ENCODE results near the gene TFEB.

Gene TFEB

DNA sequence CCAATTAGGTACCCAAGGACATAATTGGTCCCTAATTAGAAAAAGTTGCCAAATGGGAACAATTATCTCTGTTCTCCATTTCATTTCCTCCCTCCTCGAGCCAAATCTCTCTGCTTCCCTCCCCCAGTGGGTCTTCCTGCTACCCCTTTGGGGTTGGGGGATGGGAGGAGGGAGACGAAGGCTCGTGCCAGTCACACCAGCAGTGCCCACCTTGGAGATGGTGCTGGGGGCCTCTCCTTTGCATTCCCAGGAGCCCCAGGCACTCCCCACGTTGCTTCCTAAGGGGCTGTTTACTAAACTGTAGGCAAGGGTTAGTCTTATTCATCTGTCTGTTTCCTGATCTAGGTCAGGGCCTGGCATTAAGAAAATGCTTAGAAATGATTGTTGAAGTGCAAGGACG is 64.0 kb downstream of the TFEB start:
- DNase-seq = no peak

DNA sequence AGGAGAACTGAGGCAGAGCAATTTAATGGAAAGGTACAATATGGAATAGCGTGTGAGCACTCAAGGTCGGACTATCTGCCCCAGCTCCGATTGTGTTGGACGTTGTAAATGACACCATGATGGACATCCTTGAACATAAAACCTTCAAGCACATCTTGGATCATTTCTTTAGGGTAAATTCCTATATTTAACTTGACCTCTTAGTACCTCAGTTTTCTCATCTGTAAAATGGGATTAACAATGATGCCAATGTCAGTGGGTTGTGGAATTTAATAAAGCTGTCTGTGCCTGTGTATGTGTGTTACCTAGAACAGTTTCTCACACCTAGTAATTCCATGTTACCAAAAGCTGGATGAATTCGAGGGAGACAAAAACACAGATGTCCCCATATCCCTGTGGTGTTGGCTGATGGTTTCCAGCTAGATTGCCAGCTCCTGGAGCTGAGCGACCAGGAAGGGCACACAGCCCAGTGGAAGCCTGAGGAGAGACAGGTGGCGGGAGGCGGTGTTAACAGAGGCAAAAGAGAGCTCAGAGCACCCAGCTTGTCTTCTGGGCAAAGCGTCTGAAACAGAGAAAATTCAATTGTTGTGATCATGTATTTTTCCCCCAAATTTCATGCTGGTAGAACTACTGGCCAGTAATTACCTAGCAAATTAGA is 64.6 kb downstream of the TFEB start:
- DNase-seq = no peak

DNA sequence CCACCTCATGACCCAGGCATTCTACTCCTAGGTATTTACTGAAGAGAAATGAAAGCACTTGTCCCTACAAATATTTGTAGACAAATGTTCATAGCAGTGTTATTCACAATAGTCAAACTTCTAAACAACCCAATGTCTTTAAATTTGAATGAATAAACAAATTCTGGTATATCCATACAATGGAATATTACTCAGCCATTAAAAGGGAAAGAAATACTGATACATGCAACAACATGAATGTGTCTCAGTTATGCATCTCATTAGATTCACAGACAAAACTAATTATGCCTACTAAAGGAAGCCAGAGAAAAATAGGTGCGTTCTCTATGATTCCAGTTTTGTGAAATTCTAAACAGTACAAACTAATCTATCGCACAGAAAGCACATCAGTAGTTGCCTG is 66.4 kb downstream of the TFEB start:
- no peak for DNase-seq

DNA sequence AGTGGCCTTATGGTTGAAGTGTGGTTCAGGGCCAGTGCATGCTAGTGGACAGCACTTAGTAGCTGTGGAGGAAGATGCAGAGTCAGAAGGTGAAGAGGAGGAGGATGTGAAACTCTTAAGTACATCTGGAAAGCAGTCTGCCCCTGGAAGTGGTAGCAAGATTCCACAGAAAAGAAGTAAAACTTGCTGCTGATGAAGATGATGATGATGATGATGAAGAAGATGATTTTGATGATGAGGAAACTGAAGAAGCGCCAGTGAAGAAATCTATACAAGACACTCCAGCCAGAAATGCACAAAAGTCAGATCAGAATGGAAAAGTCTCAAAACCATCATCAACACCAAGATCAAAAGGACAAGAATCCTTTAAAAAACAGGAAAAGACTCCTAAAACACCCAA is 68.2 kb downstream of the TFEB start:
- no peak for DNase-seq

DNA sequence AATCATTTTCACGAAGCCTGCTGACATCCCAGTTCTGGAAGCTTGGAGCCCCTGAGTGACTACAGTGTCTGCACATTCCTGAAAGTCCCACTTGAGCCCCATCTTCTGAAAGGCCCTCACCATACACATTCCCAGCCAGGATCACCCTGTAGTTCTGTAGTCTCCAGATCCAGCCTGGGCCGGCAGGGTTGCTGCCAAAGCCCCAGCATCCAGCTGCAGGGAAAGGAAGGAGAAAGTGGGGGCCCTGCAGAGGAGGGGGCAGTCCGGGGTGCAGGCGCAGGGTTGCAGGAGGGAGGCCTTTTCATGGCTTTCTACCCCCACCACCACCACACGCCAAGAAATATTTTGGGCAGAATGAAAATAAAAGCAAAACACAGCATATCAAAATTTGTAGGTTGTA is 71.1 kb downstream of the TFEB start:
- DNase-seq = no peak

DNA sequence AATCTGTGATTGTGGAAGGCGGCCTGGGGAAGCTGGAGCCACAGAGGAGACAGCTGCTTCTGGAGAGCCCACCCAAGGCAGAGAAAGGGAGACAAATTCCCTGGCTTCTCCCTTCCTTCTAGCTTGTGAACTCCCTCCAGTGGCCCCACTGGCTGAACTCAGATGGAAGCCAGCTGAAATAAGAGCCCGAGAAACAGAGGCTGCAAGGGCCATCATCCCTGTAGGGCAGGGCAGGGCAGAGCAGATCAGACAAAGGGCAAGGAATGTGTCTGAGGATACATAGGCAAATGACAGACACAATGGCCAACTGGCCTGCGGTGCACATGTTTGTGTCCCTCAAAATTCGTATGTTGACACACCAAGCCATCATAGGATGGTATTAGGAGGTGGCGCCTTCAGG is 71.8 kb downstream of the TFEB start:
- no peak for DNase-seq

DNA sequence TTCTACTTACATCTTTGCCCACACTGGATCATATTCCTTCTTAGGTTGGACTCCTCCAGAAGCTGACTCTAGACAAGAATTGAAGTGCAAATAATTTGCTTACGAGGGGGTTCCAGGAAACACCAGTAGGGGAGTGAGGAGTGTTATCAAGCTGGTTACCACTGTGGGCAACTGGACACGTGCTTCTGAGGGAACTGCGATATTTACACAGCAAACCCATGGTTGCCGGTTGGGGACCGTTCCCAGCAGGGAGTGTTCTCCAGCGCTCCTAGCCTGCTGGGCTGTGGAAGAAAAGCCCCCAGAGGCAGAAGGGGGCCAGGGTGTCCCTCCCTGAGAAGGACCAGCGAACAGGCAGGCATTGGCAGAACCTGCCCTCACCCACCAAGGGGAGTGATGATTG is 75.5 kb downstream of the TFEB start:
- no peak for DNase-seq

DNA sequence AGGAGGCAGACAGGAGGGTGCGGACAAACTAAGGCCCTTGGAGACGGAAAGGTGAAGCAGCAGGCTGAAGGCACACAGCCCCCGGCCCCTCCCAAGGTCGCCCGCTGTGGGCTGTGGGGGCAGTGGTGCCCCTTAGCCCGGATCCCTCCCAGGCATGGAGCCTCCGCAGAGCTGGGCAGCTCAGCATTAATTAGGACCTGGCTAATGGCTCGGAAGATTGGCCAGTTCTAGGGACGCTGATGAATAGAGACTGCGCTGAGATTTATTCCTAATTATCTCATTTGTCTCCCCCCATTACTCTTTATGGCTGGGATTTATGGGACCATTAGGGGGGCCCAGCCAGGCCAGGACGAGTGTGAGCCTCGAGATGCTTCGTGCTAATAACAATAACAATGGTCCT is 76.8 kb downstream of the TFEB start:
- DNase-seq = no peak

DNA sequence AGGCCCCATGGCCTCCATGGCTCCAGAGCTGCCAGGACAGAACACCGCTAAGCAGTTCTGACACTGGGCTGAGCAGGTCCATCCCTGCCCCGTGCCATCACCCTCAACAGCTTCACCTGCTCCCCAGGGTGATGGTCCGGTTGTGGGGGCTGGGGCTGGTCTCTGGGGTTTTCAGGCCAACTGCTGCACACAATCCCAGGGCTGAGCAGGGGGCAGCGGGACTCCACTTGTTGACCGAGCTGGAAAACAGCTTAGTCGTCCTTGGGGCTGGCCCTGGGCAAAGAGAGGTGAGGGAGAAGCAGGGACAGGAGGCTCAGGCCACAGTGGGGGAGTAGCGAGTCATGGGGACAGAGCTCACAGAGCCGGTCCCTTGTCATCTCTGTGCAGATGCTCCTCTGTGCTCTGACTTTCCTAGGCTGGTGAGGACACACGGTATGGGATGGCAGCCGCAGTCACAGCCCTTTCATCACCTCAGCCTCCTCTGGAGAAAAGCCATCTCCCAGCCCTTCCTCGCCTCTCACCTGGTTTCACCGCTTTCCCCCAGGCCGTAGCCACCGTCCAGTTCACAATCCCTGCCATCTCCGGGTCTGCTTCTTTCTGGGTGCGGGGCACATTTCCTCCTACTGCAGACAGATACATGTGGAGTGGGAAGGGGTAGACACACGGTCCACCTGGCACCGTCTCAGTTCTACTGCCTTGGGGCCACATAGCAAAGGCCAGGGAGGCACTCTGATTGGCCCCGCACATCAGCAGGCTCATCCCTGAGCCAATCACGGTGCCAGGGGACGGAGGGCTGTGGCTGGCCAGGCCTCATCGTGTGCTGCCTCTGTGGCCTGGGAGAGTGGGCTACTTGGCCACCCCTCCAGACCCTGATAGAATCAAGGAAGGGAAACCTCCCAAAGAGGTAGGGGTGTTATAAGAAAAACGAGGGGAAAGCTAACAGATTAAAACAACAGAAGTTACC is 78.0 kb downstream of the TFEB start:
- DNase-seq = no peak

DNA sequence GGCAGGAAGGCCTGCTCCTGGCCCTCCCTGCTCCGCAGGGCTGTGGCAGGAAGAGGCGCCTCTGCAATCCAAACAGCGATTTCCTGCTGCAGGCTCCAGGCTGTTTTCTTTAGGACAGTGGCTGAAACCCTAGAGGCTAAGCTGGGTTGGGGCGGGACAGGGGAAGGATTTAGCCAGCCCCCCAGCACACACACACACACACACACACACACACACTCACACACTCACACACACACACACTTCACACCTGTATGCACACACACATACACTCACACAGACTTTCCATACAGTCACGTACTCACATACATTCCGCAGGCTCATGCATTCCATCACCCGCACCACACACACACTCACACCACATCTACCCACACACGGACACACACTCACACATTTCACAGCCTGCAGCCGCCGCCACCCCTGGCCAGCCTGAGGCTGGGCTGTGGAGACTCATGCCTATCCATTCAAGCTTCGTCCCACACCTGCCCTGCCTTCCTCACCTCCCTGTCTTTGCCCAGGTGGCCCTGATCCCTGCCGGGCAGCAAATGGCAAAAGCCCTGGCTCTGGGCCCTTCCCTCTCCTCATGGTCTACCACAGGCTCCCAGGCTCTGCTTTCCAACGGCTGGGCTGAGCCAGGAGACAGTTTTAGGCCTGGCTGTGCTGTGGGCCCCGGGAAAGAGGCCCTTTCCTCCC is 79.3 kb downstream of the TFEB start:
- DNase-seq = no peak

DNA sequence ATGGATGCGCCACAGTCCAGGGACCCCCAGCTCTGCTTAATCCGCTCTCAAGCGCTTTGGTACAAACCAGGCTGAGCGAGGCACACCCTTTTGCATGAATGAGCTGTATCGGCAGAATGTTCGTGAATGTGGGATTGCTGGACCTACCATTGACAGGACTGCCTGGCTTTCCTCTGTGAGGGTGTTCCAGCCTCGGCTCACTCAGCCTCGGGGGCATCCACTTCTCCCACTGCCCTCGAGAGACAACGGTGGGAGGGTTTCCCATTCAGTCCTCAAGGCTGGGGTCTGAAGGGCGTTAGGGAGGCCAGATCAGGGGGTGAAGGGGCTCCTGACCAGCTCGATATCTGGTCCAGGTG is 79.8 kb downstream of the TFEB start:
- no peak for DNase-seq

DNA sequence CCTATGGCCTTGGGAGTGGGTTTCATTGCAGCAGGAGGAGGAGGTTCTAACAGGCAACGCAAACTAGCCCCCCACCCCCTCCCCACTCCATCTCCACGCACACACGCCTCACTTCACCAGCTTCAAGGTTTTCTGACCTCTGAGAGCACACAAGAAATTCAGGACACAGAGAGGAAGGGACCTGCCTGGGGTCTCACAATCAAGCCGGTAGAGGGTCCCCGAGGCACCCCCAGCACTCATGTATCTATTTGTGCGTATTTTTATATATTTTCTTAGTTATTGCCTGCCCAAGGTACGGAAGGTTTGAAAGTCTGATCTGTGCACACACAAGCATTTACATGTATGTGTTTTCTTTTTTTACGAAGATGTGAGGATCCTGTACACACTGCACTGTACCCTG is 80.2 kb downstream of the TFEB start:
- DNase-seq = no peak

DNA sequence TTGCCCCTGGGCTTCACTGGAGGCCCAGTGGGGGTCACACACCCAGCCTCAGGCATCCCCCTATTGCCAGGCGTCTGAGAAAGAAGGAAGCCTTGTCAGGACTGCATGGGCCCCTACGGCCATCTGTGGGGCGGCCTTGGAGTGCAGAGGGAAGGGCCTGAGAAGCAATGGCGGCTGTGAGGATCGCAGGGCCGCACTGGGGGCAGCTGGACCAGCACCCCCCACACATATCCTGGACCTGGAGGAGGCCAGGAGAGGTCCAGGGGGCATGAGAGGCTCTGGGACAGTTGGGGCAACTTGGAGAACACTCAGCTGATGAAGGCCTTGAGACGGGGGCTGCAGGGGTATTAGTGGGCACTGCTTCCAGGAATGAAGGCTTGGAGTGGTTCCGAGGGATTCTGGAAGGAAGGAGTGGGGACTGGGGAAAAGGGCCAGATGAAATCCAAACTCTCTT is 80.7 kb downstream of the TFEB start:
- DNase-seq = no peak

DNA sequence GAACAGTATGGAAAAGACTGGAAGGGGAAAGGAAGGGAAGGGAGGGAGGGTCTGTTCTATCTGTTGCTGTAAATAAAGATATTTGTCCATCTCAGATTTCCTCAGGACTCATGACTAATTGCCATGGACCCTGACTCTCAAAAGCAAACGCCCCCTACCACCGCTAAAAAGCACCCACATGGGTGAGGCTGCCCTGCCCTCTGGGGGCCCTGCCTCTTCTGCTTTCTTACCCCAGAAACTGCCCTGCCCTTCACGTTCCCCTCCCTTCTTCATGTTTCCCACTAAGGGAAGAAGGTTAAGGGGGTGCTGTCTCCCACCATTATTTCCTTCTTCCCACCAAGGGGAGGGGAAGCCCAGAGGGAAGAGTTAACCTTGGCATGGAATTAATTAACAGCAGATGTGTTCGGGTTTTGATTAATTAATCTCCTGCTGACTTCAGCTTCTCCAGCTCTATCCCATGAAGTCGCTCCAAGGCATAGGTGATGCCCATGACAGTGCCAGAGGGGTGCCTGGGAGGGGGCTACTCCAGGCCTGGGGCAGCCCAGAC is 81.2 kb downstream of the TFEB start:
- no peak for DNase-seq

DNA sequence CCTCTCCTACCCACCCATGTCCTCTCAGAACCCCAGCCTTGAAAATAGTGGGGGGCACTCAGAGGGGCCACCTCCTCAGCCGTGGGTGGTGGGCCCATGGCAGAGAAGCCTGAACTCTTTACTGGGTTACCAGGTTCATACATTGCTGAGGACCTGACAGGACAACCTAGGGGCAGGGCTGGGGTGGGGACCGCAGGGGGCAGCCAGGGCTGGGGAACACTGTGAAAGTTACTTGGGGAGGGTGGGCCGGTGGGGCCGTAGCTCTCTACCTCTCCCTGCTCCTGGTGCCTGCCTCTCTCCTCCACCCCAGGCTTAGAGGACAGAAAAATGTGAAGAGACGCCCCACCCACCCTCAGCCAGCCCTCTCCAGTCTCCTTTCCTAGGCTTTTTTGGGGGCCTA is 81.7 kb downstream of the TFEB start:
- no peak for DNase-seq

DNA sequence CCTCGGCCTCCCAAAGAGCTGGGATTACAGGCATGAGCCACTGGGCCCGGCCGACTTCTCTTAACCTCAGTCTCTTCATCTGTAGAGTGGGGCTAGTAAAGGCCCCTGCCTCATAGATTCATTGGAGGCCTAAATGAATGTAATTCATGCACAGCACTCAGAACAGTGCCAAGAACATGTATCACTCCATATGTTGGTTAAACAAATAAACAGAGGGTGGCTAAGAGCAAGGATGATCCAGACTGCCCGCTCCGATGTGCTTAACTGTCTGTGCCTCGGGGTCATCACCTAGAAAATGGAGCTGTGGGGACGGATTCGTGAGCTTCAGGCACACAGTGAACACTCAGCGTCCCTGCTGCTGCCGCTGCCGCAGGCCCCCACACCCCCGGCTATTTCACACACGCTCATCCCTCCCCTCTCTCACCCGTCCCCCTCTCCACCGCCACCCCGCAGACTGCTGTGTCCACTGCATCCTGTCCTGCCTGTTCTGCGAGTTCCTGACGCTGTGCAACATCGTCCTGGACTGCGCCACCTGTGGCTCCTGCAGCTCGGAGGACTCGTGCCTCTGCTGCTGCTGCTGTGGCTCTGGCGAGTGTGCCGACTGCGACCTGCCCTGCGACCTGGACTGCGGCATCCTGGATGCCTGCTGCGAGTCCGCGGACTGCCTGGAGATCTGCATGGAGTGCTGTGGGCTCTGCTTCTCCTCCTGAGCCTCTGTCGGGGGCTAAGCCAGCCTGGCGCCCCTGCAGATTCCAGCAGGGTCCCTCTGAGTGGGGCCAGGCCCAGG is 82.3 kb downstream of the TFEB start:
- no peak for DNase-seq

DNA sequence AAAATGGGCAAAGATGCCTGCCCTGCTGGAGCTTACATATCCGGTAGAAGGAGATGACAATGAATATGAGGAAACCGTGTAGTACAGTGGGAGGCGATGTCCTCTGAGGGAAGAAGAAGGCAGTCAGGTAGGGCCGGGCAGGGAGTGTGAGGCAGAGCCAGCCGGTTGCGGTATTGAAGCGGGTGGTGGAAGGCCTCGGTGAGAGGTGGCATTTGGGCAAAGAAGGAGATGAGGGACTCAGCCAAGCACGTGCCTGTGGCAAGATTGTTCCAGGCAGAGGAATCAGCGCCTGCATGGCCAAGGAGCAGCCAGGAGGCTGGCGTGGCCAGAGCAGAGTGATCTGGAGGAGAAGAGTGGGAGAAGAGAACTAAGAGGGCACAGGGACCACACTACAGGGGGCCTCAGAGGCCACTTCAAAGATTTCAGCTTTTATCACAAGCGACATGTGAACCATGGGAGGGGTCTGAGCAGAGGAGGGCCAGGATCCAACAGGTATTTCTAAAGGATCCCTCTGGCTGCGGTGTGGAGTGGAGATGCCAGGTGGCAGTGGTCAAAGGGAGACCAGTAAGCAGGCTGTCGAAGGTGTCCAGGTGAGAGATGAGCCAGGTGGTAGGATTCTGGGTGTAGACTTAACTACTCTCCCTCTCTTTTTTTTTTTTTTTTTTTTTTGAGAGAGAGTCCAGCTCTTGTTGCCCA is 83.3 kb downstream of the TFEB start:
- no peak for DNase-seq

DNA sequence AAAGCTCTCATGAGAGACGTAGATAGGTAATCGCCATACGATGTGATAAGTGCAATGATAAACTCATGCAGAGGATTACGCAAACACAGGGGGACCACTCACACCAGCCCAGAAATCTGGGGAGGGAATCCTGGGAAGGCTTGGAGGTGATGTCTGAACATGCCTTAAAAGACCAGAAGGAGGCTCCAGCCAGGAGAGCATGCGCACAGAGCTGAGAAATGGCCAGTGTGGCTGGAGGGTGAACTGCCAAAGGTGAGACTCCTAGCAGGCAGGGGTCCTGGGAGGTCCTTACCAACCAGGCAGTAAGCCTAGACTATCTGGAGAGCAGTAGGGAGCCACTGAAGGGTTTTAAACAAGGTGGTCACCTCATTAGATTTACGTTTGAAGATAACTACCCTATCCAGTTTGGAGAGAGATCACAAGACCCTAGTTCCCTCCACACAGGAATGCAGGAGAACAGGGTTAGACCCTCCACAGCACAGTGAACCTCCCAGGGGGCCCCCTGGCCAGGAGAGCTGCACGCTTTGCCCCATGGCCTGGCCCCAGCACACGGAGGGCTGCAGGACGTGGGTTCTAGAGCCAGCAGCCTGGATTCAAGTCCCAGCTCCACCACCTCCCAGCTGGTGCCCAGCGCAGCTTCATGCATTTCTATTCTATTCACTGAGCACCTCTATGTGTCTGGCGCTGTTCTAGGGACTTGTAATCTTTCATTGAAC is 84.0 kb downstream of the TFEB start:
- no peak for DNase-seq

DNA sequence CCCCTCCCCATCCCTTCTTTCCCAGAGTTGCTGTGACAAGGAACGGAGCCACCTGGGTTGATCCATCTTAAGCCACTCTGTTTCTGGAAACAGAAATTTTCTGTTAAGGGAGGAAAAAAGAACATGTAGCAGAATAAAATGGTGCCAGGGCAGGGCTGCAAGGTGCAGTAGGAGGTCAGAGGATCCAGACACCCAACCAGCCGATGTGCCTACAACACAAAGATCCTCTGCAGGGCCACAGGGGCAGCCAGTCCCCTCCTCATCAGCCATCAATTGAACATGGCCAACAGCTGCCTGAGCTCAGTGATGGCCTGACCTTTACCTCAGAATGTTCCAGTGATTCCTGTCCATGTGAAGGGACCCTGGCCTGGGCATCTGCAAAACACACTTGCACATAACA is 85.3 kb downstream of the TFEB start:
- no peak for DNase-seq

DNA sequence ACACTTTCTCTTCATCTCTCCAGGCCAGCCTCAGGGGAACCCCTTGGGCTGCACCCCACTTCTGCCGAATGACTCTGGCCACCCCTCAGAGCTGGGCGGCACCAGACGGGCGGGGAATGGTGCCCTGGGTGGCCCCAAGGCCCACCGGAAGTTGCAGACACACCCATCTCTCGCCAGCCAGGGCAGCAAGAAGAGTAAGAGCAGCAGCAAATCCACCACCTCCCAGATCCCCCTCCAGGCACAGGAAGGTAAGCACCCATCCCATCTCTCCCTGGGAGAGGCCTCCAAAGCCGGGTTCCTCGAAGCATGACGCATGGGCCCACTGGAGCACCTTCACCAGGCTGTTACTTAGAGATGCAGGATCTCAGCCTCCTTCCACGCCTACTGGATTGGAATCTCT is 85.8 kb downstream of the TFEB start:
- DNase-seq = no peak

DNA sequence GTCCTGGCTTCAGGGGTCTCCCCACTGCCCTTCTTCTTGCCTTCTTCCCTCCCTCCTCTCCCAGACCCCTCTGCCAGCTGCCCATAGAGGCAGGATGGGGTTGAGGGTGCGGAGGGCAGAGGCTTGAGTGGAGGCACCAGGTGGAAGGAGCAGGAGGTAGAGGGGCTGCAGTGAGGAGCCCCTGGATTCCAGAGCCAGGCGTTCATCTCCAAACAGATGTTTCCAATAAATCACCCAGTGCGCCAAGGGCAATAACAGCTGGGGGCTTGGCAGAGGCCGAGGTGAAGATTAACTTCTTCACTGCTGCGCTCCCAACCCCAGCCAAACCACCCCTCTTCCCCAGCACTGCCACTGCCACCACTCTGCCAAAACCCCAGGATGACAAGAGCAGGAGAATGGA is 86.5 kb downstream of the TFEB start:
- DNase-seq = no peak
